HCT116 (cell line): ENCODE measurements around the gene AADAT. TPM values are rescaled to one million over a fixed set of nuclear protein-coding genes. Genes with fewer than 3 reads are reported as not detected.

Experiments
- ATAC-seq: fragments of 200-7000 bp; cut with Tn5 transposase; 2 replicates; pipeline ENCODE4 v1.9.1; 2020; ENCODE audit warnings: mild to moderate bottlenecking, moderate library complexity
- BruUV-seq: library from RNA; stranded (reverse); fragments of 400-500 nt; replicated peaks from 2 replicates; lab custom pipeline; 2021; lab: Mats Ljungman, UMichigan
- CTCF ChIA-PET: fragments of 300-600 bp; sonication (Branson Sonifier 250); formaldehyde crosslinking; loops from one replicate; lab custom pipeline; 2021; ENCODE audit warnings: antibody characterized with exemption; lab: Charles Lee
- POLR2A ChIA-PET: fragments of 300-600, 350-600 bp; sonication (Branson Sonifier 250); formaldehyde crosslinking; loops from one replicate; lab custom pipeline; 2021; ENCODE audit warnings: antibody characterized with exemption; lab: Charles Lee
- RAD21 ChIA-PET, 2 experiments: fragments of 300-600 bp; sonication (Branson Sonifier 250); formaldehyde crosslinking; loops; one replicate each; lab custom pipeline; 2023; ENCODE audit warnings: low total read pairs in 2 of 2; ENCODE audit not compliant: uncharacterized antibody in 2 of 2, unreplicated experiment in 2 of 2, low non-redundant PET in 1 of 2; lab: Charles Lee
- DNase-seq: peaks from one replicate; pipeline ENCODE4 v3.0.0-alpha.2; 2010; ENCODE audit warnings: low read depth, low spot score
- H2AFZ ChIP-seq: fragments of 200-600 bp; shearing (Covaris generic), sonication (generic); 2 replicates; pipeline ENCODE4 v1.6.1; 2017; ENCODE audit warnings: low read depth, mixed run types, mixed read lengths, antibody characterized with exemption, low read length; ENCODE audit not compliant: poor library complexity, severe bottlenecking
- H3K27ac ChIP-seq: 2 replicates; pipeline ENCODE4 v1.5.1; 2012; ENCODE audit warnings: low read depth, low read length
- H3K27me3 ChIP-seq: fragments of 200-600 bp; sonication (generic); 2 replicates; pipeline ENCODE4 v1.6.1; 2016; ENCODE audit warnings: mixed run types, low read length, mixed read lengths; ENCODE audit not compliant: insufficient read depth
- H3K36me3 ChIP-seq, 2 experiments: fragments of 200-500 bp in 1 of 2; fragments of 200-600 bp in 1 of 2; sonication (Bioruptor generic) in 1 of 2; sonication (generic) in 1 of 2; 2 replicates each; pipeline versions ENCODE4 v1.5.1 to v1.6.1; 2014 to 2016; ENCODE audit warnings: low read length in 2 of 2, inconsistent platforms in 1 of 2, mixed read lengths in 1 of 2, mixed run types in 1 of 2; ENCODE audit not compliant: insufficient read depth in 2 of 2, control insufficient read depth in 1 of 2
- H3K4me1 ChIP-seq, 2 experiments: fragments of 200-600 bp in 1 of 2; sonication (generic) in 1 of 2; 2 replicates each; pipeline versions ENCODE4 v1.5.1 to v1.6.1; 2012 to 2017; ENCODE audit warnings: low read length in 2 of 2, inconsistent platforms in 1 of 2, mild to moderate bottlenecking in 1 of 2, mixed read lengths in 1 of 2, mixed run types in 1 of 2, moderate library complexity in 1 of 2; ENCODE audit not compliant: insufficient read depth in 2 of 2, control insufficient read depth in 1 of 2
- H3K4me2 ChIP-seq: fragments of 200-600 bp; sonication (generic); 2 replicates; pipeline ENCODE4 v1.6.1; 2017; ENCODE audit warnings: mixed run types, low read length, mixed read lengths
- H3K4me3 ChIP-seq, 2 experiments: fragments of 200-600 bp in 1 of 2; sonication (generic) in 1 of 2; replicated peaks in 1 of 2; 2 replicates each; pipeline ENCODE4 v1.5.1; 2011 to 2016; ENCODE audit warnings: low read length in 2 of 2, control low read depth in 1 of 2, low read depth in 1 of 2, mild to moderate bottlenecking in 1 of 2, mixed read lengths in 1 of 2, mixed run types in 1 of 2
- H3K79me2 ChIP-seq: fragments of 200-600 bp; sonication (generic); 2 replicates; pipeline ENCODE4 v1.6.1; 2017; ENCODE audit warnings: mild to moderate bottlenecking, mixed run types, low read length, moderate library complexity, mixed read lengths; ENCODE audit not compliant: insufficient read depth
- H3K9ac ChIP-seq: fragments of 200-600 bp; sonication (generic); 2 replicates; pipeline ENCODE4 v1.6.1; 2016; ENCODE audit warnings: low read length, mixed read lengths
- H3K9me2 ChIP-seq: fragments of 200-600 bp; sonication (generic), shearing (Covaris generic); 2 replicates; pipeline ENCODE4 v1.6.1; 2017; ENCODE audit warnings: mixed run types, mild to moderate bottlenecking, moderate library complexity; ENCODE audit not compliant: insufficient read depth
- H3K9me3 ChIP-seq, 2 experiments: fragments of 200-500 bp in 1 of 2; fragments of 200-600 bp in 1 of 2; sonication (Bioruptor generic) in 1 of 2; sonication (generic) in 1 of 2; 2 replicates each; pipeline ENCODE4 v1.6.1; 2014 to 2017; ENCODE audit warnings: low read length in 2 of 2, mixed read lengths in 2 of 2, inconsistent platforms in 1 of 2, low read depth in 1 of 2, mild to moderate bottlenecking in 1 of 2, mixed run types in 1 of 2, moderate library complexity in 1 of 2; ENCODE audit not compliant: control insufficient read depth in 1 of 2, insufficient read depth in 1 of 2
- H4K20me1 ChIP-seq: fragments of 200-600 bp; sonication (generic), shearing (Covaris generic); 2 replicates; pipeline ENCODE4 v1.6.1; 2017; ENCODE audit warnings: mixed run types, mild to moderate bottlenecking, moderate library complexity; ENCODE audit not compliant: insufficient read depth
- ATF3 ChIP-seq: IDR thresholded peaks from 2 replicates; pipeline ENCODE4 v1.6.1; 2012
- CBX3 ChIP-seq: IDR thresholded peaks from 2 replicates; pipeline ENCODE4 v1.6.1; 2012; ENCODE audit warnings: low read depth
- CEBPB ChIP-seq: IDR thresholded peaks from 2 replicates; pipeline ENCODE4 v1.6.1; 2012; ENCODE audit warnings: low read depth
- EGR1 ChIP-seq: IDR thresholded peaks from 2 replicates; pipeline ENCODE4 v1.6.1; 2012; ENCODE audit warnings: low read depth
- ELF1 ChIP-seq: IDR thresholded peaks from 2 replicates; pipeline ENCODE4 v1.6.1; 2012; ENCODE audit warnings: low read depth, borderline replicate concordance
- EZH2 ChIP-seq: fragments of 200-600 bp; sonication (generic); IDR thresholded peaks from 2 replicates; pipeline ENCODE4 v1.6.1; 2017; ENCODE audit warnings: antibody characterized with exemption, mixed run types
- EZH2phosphoT487 ChIP-seq: fragments of 200-600 bp; IDR thresholded peaks from 2 replicates; pipeline ENCODE4 v1.6.1; 2018; ENCODE audit warnings: antibody characterized with exemption, borderline replicate concordance
- FOSL1 ChIP-seq: IDR thresholded peaks from 2 replicates; pipeline ENCODE4 v1.6.1; 2012; ENCODE audit warnings: low read depth
- JUND ChIP-seq: IDR thresholded peaks from 2 replicates; pipeline ENCODE4 v1.6.1; 2012
- MAX ChIP-seq: IDR thresholded peaks from 2 replicates; pipeline ENCODE4 v1.6.1; 2012
- POLR2A ChIP-seq: IDR thresholded peaks from 2 replicates; pipeline ENCODE4 v1.7.0; 2011; ENCODE audit warnings: borderline replicate concordance; ENCODE audit not compliant: insufficient read depth, insufficient read length; ENCODE audit errors: extremely low read depth
- RAD21 ChIP-seq: IDR thresholded peaks from 2 replicates; pipeline ENCODE4 v1.6.1; 2012; ENCODE audit warnings: low read depth, mild to moderate bottlenecking
- REST ChIP-seq: IDR thresholded peaks from 2 replicates; pipeline ENCODE4 v1.6.1; 2012; ENCODE audit warnings: low read depth
- SIN3A ChIP-seq: IDR thresholded peaks from 2 replicates; pipeline ENCODE4 v1.6.1; 2012; ENCODE audit warnings: low read depth
- SP1 ChIP-seq: IDR thresholded peaks from 2 replicates; pipeline ENCODE4 v1.6.1; 2012; ENCODE audit warnings: low read depth
- SRF ChIP-seq: IDR thresholded peaks from 2 replicates; pipeline ENCODE4 v1.6.1; 2012; ENCODE audit warnings: low read depth
- ZBTB33 ChIP-seq: IDR thresholded peaks from 2 replicates; pipeline ENCODE4 v1.6.1; 2011; ENCODE audit warnings: mild to moderate bottlenecking, low read length, moderate library complexity; ENCODE audit not compliant: insufficient replicate concordance; ENCODE audit errors: extremely low read depth
- ZFX ChIP-seq: fragments of 450-650 bp; IDR thresholded peaks from 2 replicates; pipeline ENCODE4 v1.6.1; 2017
- intact Hi-C: fragments of 100-400 bp; cut with micrococcal nuclease; formaldehyde crosslinking; loops from 2 replicates; pipeline ENCODE4 v1.10.0; 2022
- total RNA-seq: library from RNA; stranded (reverse); gene quantifications from one replicate; pipeline ENCODE4 v1.2.1, GENCODE V29; 2021; ENCODE audit not compliant: unreplicated experiment

The AADAT gene
- total RNA-seq, 1 experiment from 2014 or later = 15.4 TPM

- RAD21 ChIA-PET = no interaction called here
- POLR2A ChIA-PET = no interaction called here
- intact Hi-C loops = no loop called here
- Histone ChIP-seq H3K27ac (no peak overlapping the region), H2AFZ (no peak overlapping the region), H3K4me3 (no peak overlapping the region), H3K9me3 (no peaks in the 10 kb centered on the region), H3K9ac (no peak overlapping the region), H3K9me2 (no peaks in the 10 kb centered on the region), H3K4me2 (no peak overlapping the region), H3K36me3 (no peaks in the 10 kb centered on the region), H4K20me1 (no peaks in the 10 kb centered on the region), H3K27me3 (no peaks in the 10 kb centered on the region), H3K4me1 (no peaks in the 10 kb centered on the region), H3K79me2 (no peaks in the 10 kb centered on the region)
- ATAC-seq (no peak), DNase-seq (no peak)
- TF ChIP-seq ZFX (no peak), JUND (no peak), CEBPB (no peak), FOSL1 (no peak), POLR2A (no peak), CBX3 (no peak), MAX (no peak)
- BruUV-seq = no TSS peak
- CTCF ChIA-PET = no interaction called here
Observed at GRCh38 chr4:170038769-170039168, 51.0 kb downstream of the AADAT start.

GRCh38 chr4:170038232-170038631 lies 51.5 kb downstream of the AADAT start:
- POLR2A ChIA-PET = no interaction called here
- Histone ChIP-seq H3K27ac (no peak overlapping the region), H3K9me3 (no peaks in the 10 kb centered on the region), H4K20me1 (no peaks in the 10 kb centered on the region), H3K36me3 (no peaks in the 10 kb centered on the region), H2AFZ (no peak overlapping the region), H3K4me1 (no peaks in the 10 kb centered on the region), H3K79me2 (no peaks in the 10 kb centered on the region), H3K9me2 (no peaks in the 10 kb centered on the region), H3K4me2 (no peak overlapping the region), H3K9ac (no peak overlapping the region), H3K27me3 (no peaks in the 10 kb centered on the region), H3K4me3 (no peak overlapping the region)
- intact Hi-C loops = no loop called here
- ATAC-seq = no peak
- RAD21 ChIA-PET = no interaction called here
- CTCF ChIA-PET = no interaction called here
- BruUV-seq = no TSS peak
- no peak for DNase-seq
- TF ChIP-seq FOSL1 (no peak), EZH2 (no peak), CBX3 (no peak), SP1 (no peak), ZBTB33 (no peak), EZH2phosphoT487 (no peak), JUND (no peak), REST (no peak), CEBPB (no peak), SRF (no peak), ATF3 (no peak), ELF1 (no peak), RAD21 (no peak), EGR1 (no peak), SIN3A (no peak), ZFX (no peak)
